Measurements from ENCODE around the gene ARHGEF11. TPM values are rescaled to one million over a fixed set of nuclear protein-coding genes. Genes with fewer than 3 reads are reported as not detected.

The ARHGEF11 gene
- total RNA-seq, 1 experiment from 2014 or later = 38.1 TPM

DNA sequence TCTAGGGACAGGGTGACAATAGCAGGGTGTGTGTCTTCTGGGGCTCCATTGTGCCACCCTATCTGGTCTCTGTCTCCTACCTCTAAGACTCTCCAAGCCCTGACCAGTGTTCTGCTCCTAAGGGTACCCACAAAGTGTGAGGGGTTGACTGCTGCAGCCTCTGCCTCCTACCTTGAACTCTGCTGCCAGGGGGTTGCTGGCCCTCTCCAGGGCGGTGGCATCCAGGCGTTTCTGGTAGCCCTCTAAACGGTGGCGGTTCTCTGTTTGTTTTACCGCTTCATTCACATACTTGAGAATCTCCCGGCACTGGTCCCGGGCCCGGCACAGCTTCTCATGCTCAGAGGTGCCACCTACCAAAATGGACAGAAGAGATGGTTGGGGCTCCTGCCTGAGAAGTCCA is 100.7 kb downstream of the ARHGEF11 start:
- ATAC-seq = no peak

DNA sequence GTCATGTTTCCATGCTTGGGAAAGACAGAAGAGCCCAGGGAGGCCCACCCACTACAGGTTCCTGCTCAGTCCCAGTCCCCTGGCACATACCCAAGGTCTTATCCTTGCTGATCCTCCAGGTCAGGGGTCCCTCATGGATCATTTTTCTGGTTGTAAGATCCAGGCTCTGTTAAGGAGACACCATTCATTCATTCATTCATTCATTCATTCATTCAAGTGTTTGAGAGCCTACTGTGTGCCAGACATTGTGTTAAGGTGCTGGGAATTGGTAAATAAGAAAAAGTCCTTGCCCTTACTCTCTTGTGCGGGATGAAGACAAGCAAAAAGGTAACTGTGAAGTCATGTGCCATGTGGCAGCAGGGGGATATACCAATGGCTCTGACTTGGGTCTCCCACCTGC is 101.3 kb downstream of the ARHGEF11 start:
- Mint-ChIP-seq H3K36me3 (peaks cover 73% of the 10 kb centered on the region), H3K4me1 (no peaks in the 10 kb centered on the region), H3K27me3 (ENCODE audit: low read depth) (no peaks in the 10 kb centered on the region), H3K27ac (no peak overlapping the region), H3K4me3 (no peak overlapping the region), H3K9me3 (no peaks in the 10 kb centered on the region)
- DNase-seq (ENCODE audit: low spot score) (no peak), ATAC-seq (no peak)
- POLR2A ChIA-PET = no interaction called here
- TF ChIP-seq ETV6 (CRISPR knock-in tag; IDR thresholded peaks at IDR 0.05) (no peak), ELF4 (CRISPR knock-in tag; IDR thresholded peaks at IDR 0.05; ENCODE audit: low read depth) (no peak), ZNF317 (CRISPR knock-in tag; IDR thresholded peaks at IDR 0.05; ENCODE audit: borderline replicate concordance, low read depth) (no peak), RORB (CRISPR knock-in tag; IDR thresholded peaks at IDR 0.05) (no peak), MXD4 (CRISPR knock-in tag; IDR thresholded peaks at IDR 0.05; ENCODE audit: borderline replicate concordance) (no peak), ZNF396 (CRISPR knock-in tag; IDR thresholded peaks at IDR 0.05; ENCODE audit: borderline replicate concordance) (no peak), GTF2I (CRISPR knock-in tag; conservative IDR thresholded peaks at IDR 0.05) (no peak)
- TF ChIP-seq, protein P1, sequence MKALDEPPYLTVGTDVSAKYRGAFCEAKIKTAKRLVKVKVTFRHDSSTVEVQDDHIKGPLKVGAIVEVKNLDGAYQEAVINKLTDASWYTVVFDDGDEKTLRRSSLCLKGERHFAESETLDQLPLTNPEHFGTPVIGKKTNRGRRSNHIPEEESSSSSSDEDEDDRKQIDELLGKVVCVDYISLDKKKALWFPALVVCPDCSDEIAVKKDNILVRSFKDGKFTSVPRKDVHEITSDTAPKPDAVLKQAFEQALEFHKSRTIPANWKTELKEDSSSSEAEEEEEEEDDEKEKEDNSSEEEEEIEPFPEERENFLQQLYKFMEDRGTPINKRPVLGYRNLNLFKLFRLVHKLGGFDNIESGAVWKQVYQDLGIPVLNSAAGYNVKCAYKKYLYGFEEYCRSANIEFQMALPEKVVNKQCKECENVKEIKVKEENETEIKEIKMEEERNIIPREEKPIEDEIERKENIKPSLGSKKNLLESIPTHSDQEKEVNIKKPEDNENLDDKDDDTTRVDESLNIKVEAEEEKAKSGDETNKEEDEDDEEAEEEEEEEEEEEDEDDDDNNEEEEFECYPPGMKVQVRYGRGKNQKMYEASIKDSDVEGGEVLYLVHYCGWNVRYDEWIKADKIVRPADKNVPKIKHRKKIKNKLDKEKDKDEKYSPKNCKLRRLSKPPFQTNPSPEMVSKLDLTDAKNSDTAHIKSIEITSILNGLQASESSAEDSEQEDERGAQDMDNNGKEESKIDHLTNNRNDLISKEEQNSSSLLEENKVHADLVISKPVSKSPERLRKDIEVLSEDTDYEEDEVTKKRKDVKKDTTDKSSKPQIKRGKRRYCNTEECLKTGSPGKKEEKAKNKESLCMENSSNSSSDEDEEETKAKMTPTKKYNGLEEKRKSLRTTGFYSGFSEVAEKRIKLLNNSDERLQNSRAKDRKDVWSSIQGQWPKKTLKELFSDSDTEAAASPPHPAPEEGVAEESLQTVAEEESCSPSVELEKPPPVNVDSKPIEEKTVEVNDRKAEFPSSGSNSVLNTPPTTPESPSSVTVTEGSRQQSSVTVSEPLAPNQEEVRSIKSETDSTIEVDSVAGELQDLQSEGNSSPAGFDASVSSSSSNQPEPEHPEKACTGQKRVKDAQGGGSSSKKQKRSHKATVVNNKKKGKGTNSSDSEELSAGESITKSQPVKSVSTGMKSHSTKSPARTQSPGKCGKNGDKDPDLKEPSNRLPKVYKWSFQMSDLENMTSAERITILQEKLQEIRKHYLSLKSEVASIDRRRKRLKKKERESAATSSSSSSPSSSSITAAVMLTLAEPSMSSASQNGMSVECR (CRISPR knock-in tag; IDR thresholded peaks at IDR 0.05; ENCODE audit: borderline replicate concordance) = no peak
- TF ChIP-seq, protein P2, sequence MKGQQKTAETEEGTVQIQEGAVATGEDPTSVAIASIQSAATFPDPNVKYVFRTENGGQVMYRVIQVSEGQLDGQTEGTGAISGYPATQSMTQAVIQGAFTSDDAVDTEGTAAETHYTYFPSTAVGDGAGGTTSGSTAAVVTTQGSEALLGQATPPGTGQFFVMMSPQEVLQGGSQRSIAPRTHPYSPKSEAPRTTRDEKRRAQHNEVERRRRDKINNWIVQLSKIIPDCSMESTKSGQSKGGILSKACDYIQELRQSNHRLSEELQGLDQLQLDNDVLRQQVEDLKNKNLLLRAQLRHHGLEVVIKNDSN (CRISPR knock-in tag; IDR thresholded peaks at IDR 0.05) = no peak
- TF ChIP-seq, protein P3, sequence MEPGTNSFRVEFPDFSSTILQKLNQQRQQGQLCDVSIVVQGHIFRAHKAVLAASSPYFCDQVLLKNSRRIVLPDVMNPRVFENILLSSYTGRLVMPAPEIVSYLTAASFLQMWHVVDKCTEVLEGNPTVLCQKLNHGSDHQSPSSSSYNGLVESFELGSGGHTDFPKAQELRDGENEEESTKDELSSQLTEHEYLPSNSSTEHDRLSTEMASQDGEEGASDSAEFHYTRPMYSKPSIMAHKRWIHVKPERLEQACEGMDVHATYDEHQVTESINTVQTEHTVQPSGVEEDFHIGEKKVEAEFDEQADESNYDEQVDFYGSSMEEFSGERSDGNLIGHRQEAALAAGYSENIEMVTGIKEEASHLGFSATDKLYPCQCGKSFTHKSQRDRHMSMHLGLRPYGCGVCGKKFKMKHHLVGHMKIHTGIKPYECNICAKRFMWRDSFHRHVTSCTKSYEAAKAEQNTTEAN (CRISPR knock-in tag; IDR thresholded peaks at IDR 0.05) = no peak
- CTCF ChIA-PET = interaction anchor here (0.7 to 1.3 kb wide), 2 partner anchors 16 to 146 kb away, joined by 3 read pairs; no protein-coding TSS in a partner anchor

More for the DNA sequence above, 100.7 kb downstream of the ARHGEF11 start:
- TF ChIP-seq ETV6 (CRISPR knock-in tag; IDR thresholded peaks at IDR 0.05) = no peak
- no peak for TF ChIP-seq ZNF396 (CRISPR knock-in tag; IDR thresholded peaks at IDR 0.05; ENCODE audit: borderline replicate concordance)
- TF ChIP-seq PRRX2 (CRISPR knock-in tag; IDR thresholded peaks at IDR 0.05) = no peak
- TF ChIP-seq NR1H2 (CRISPR knock-in tag; IDR thresholded peaks at IDR 0.05) = no peak
- TF ChIP-seq OVOL2 (CRISPR knock-in tag; IDR thresholded peaks at IDR 0.05; ENCODE audit: borderline replicate concordance) = no peak
- TF ChIP-seq ZNF671 (CRISPR knock-in tag; IDR thresholded peaks at IDR 0.05) = no peak
- ChIA-PET CTCF (no interaction called here), POLR2A (no interaction called here)
- Mint-ChIP-seq H3K27me3 (ENCODE audit: low read depth) (no peaks in the 10 kb centered on the region), H3K36me3 (peaks cover 75% of the 10 kb centered on the region), H3K27ac (no peak overlapping the region), H3K4me1 (no peaks in the 10 kb centered on the region), H3K9me3 (no peaks in the 10 kb centered on the region), H3K4me3 (no peak overlapping the region)
- no peak for DNase-seq (ENCODE audit: low spot score)

DNA sequence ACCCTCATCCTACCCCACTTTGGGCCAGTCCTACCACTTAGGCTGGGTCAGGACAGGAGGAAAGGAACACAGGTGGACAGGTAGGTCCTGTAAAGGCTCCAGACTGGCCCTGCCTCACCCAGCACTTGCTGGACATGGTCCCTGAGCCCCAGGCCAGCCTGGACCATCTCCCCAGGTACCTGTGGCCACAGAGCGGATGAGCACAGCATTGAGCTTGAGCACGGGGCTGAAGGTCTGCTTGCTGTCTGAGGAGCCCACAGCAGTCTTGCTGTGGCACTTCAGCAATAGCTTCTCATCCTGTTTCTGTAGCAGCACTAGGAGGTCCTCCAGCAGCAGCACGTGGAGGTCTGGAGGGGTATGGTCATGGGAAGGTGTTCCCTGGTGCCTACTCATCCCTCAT is 101.8 kb downstream of the ARHGEF11 start:
- H3K4me1 Mint-ChIP-seq = no peaks in the 10 kb centered on the region
- peaks cover 74% of the 10 kb centered on the region for H3K36me3 Mint-ChIP-seq
- no peak overlapping the region for H3K27ac Mint-ChIP-seq
- no peak overlapping the region for H3K4me3 Mint-ChIP-seq
- CTCF ChIA-PET = interaction anchor here (0.7 to 1.3 kb wide), 2 partner anchors 16 to 146 kb away, joined by 3 read pairs; no protein-coding TSS in a partner anchor
- DNase-seq (ENCODE audit: low spot score) = no peak
- H3K9me3 Mint-ChIP-seq = no peaks in the 10 kb centered on the region
- POLR2A ChIA-PET = no interaction called here
- no peak for ATAC-seq
- H3K27me3 Mint-ChIP-seq (ENCODE audit: low read depth) = no peaks in the 10 kb centered on the region
- no peak for TF ChIP-seq MXD4 (CRISPR knock-in tag; IDR thresholded peaks at IDR 0.05; ENCODE audit: borderline replicate concordance)
- TF ChIP-seq RELA (CRISPR knock-in tag; IDR thresholded peaks at IDR 0.05; ENCODE audit: borderline replicate concordance) = no peak
- no peak for TF ChIP-seq NFE2L1 (CRISPR knock-in tag; IDR thresholded peaks at IDR 0.05)
- TF ChIP-seq TP53 (CRISPR knock-in tag; IDR thresholded peaks at IDR 0.05) = no peak
- TF ChIP-seq ZNF423 (CRISPR knock-in tag; IDR thresholded peaks at IDR 0.05) = no peak
- TF ChIP-seq, protein P4, sequence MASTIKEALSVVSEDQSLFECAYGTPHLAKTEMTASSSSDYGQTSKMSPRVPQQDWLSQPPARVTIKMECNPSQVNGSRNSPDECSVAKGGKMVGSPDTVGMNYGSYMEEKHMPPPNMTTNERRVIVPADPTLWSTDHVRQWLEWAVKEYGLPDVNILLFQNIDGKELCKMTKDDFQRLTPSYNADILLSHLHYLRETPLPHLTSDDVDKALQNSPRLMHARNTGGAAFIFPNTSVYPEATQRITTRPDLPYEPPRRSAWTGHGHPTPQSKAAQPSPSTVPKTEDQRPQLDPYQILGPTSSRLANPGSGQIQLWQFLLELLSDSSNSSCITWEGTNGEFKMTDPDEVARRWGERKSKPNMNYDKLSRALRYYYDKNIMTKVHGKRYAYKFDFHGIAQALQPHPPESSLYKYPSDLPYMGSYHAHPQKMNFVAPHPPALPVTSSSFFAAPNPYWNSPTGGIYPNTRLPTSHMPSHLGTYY (CRISPR knock-in tag; IDR thresholded peaks at IDR 0.05) = no peak
- TF ChIP-seq ZNF138 (CRISPR knock-in tag; conservative IDR thresholded peaks at IDR 0.05) = no peak
- TF ChIP-seq, protein P5, sequence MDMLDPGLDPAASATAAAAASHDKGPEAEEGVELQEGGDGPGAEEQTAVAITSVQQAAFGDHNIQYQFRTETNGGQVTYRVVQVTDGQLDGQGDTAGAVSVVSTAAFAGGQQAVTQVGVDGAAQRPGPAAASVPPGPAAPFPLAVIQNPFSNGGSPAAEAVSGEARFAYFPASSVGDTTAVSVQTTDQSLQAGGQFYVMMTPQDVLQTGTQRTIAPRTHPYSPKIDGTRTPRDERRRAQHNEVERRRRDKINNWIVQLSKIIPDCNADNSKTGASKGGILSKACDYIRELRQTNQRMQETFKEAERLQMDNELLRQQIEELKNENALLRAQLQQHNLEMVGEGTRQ (CRISPR knock-in tag; IDR thresholded peaks at IDR 0.05) = no peak
- TF ChIP-seq, protein P6, sequence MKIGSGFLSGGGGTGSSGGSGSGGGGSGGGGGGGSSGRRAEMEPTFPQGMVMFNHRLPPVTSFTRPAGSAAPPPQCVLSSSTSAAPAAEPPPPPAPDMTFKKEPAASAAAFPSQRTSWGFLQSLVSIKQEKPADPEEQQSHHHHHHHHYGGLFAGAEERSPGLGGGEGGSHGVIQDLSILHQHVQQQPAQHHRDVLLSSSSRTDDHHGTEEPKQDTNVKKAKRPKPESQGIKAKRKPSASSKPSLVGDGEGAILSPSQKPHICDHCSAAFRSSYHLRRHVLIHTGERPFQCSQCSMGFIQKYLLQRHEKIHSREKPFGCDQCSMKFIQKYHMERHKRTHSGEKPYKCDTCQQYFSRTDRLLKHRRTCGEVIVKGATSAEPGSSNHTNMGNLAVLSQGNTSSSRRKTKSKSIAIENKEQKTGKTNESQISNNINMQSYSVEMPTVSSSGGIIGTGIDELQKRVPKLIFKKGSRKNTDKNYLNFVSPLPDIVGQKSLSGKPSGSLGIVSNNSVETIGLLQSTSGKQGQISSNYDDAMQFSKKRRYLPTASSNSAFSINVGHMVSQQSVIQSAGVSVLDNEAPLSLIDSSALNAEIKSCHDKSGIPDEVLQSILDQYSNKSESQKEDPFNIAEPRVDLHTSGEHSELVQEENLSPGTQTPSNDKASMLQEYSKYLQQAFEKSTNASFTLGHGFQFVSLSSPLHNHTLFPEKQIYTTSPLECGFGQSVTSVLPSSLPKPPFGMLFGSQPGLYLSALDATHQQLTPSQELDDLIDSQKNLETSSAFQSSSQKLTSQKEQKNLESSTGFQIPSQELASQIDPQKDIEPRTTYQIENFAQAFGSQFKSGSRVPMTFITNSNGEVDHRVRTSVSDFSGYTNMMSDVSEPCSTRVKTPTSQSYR (CRISPR knock-in tag; IDR thresholded peaks at IDR 0.05) = no peak
